Stimulated activated effector memory CD8-positive, alpha-beta T cell treated with anti-CD3 and anti-CD28 coated beads, Interleukin-12 subunit alpha, Interleukin-12 subunit beta, amount 100 ng/mL, for 72 hours (primary cell): ENCODE data around the gene CYP4F2.
A peak's percentile ranks its signal among the peaks of the same experiment; 100 is the strongest.
"Not testable (repeated sequence)": the region's sequence is repeated elsewhere in the genome, so short reads cannot be mapped to it uniquely, and the experiment has no call there.

ENCODE experiments used
- ATAC-seq: fragments of 150-1000 bp; cut with Tn5 transposase; 2 replicates; pipeline ENCODE4 v1.10.0; 2021
- DNase-seq, 2 donors: peaks; one replicate each; pipeline ENCODE4 v3.0.0; 2021 to 2022; ENCODE audit warnings: low spot score in 2 of 2
- H3K27ac Mint-ChIP-seq: one replicate; pipeline ENCODE4 v1.8.0; 2022; ENCODE audit warnings: mild to moderate bottlenecking, mixed read lengths
- H3K36me3 Mint-ChIP-seq: one replicate; pipeline ENCODE4 v1.8.0; 2022; ENCODE audit warnings: mild to moderate bottlenecking, mixed read lengths
- H3K4me1 Mint-ChIP-seq: one replicate; pipeline ENCODE4 v1.8.0; 2022; ENCODE audit warnings: mixed read lengths
- H3K4me3 Mint-ChIP-seq: one replicate; pipeline ENCODE4 v1.8.0; 2022; ENCODE audit warnings: mild to moderate bottlenecking, mixed read lengths
- H3K9me3 Mint-ChIP-seq: one replicate; pipeline ENCODE4 v1.8.0; 2022; ENCODE audit warnings: mixed read lengths

The CYP4F2 gene

GRCh38 chr19:15885919-15886318, 12.0 kb downstream of the CYP4F2 start:
- H3K9me3 Mint-ChIP-seq: no peaks in the 10 kb centered on the region
- H3K4me1 Mint-ChIP-seq: no peaks in the 10 kb centered on the region
- ATAC-seq (no peak), DNase-seq (no peak)
- no peak overlapping the region for H3K4me3 Mint-ChIP-seq
- no peaks in the 10 kb centered on the region for H3K36me3 Mint-ChIP-seq
- no peak overlapping the region for H3K27ac Mint-ChIP-seq

GRCh38 chr19:15885167-15885566, 12.7 kb downstream of the CYP4F2 start:
- H3K4me3 Mint-ChIP-seq: no peak overlapping the region
- no peak for DNase-seq
- H3K9me3 Mint-ChIP-seq: no peaks in the 10 kb centered on the region
- H3K4me1 Mint-ChIP-seq: no peaks in the 10 kb centered on the region
- ATAC-seq: no peak
- no peak overlapping the region for H3K27ac Mint-ChIP-seq
- no peaks in the 10 kb centered on the region for H3K36me3 Mint-ChIP-seq

GRCh38 chr19:15883329-15883728, 14.5 kb downstream of the CYP4F2 start:
- not testable (repeated sequence) for ATAC-seq, H3K9me3 Mint-ChIP-seq, H3K4me1 Mint-ChIP-seq, DNase-seq, H3K4me3 Mint-ChIP-seq, H3K27ac Mint-ChIP-seq, H3K36me3 Mint-ChIP-seq

- Mint-ChIP-seq H3K9me3 (no peaks in the 10 kb centered on the region), H3K4me3 (no peak overlapping the region), H3K27ac (no peak overlapping the region), H3K4me1 (peaks cover 7% of the 10 kb centered on the region), H3K36me3 (no peaks in the 10 kb centered on the region)
- DNase-seq: no peak
- ATAC-seq: no peak
Observed at GRCh38 chr19:15874821-15875474, 22.9 kb downstream of the CYP4F2 start.

- not testable (repeated sequence) for H3K4me3 Mint-ChIP-seq, H3K9me3 Mint-ChIP-seq, ATAC-seq, H3K27ac Mint-ChIP-seq, H3K36me3 Mint-ChIP-seq, DNase-seq
- H3K4me1 Mint-ChIP-seq: peaks cover 13% of the 10 kb centered on the region
Observed at GRCh38 chr19:15873771-15874170, 24.1 kb downstream of the CYP4F2 start.

- H3K4me3 Mint-ChIP-seq: peak overlapping the region; percentile 30
- no peaks in the 10 kb centered on the region for H3K9me3 Mint-ChIP-seq
- DNase-seq (no peak), ATAC-seq (peak; percentile 44)
- H3K4me1 Mint-ChIP-seq: peaks cover 13% of the 10 kb centered on the region
- H3K27ac Mint-ChIP-seq: no peak overlapping the region
- no peaks in the 10 kb centered on the region for H3K36me3 Mint-ChIP-seq
Observed at GRCh38 chr19:15871570-15871969, 26.3 kb downstream of the CYP4F2 start.

GRCh38 chr19:15869873-15870272, 28.0 kb downstream of the CYP4F2 start:
- DNase-seq (no peak), ATAC-seq (no peak)
- no peak overlapping the region for H3K4me3 Mint-ChIP-seq
- no peaks in the 10 kb centered on the region for H3K36me3 Mint-ChIP-seq
- H3K27ac Mint-ChIP-seq: no peak overlapping the region
- H3K4me1 Mint-ChIP-seq: peaks cover 13% of the 10 kb centered on the region
- H3K9me3 Mint-ChIP-seq: no peaks in the 10 kb centered on the region

- H3K4me3 Mint-ChIP-seq: no peak overlapping the region
- no peak overlapping the region for H3K27ac Mint-ChIP-seq
- ATAC-seq: peak; percentile 54
- peaks cover 13% of the 10 kb centered on the region for H3K4me1 Mint-ChIP-seq
- DNase-seq: peak in 1 of 2 donors; percentile 54
- H3K36me3 Mint-ChIP-seq: no peaks in the 10 kb centered on the region
- H3K9me3 Mint-ChIP-seq: no peaks in the 10 kb centered on the region
Observed at GRCh38 chr19:15869109-15869555, 28.7 kb downstream of the CYP4F2 start.

GRCh38 chr19:15866636-15867035, 31.2 kb downstream of the CYP4F2 start:
- Mint-ChIP-seq H3K36me3 (no peaks in the 10 kb centered on the region), H3K4me3 (no peak overlapping the region), H3K9me3 (no peaks in the 10 kb centered on the region), H3K27ac (no peak overlapping the region), H3K4me1 (peaks cover 12% of the 10 kb centered on the region)
- ATAC-seq (no peak), DNase-seq (no peak)

- Mint-ChIP-seq H3K36me3 (no peaks in the 10 kb centered on the region), H3K4me3 (no peak overlapping the region), H3K4me1 (peaks cover 12% of the 10 kb centered on the region), H3K9me3 (no peaks in the 10 kb centered on the region), H3K27ac (no peak overlapping the region)
- ATAC-seq: no peak
- DNase-seq: no peak
Observed at GRCh38 chr19:15864824-15865223, 33.0 kb downstream of the CYP4F2 start.

GRCh38 chr19:15863272-15863671, 34.6 kb downstream of the CYP4F2 start:
- Mint-ChIP-seq H3K36me3 (no peaks in the 10 kb centered on the region), H3K9me3 (no peaks in the 10 kb centered on the region), H3K4me1 (peaks cover 6% of the 10 kb centered on the region), H3K4me3 (no peak overlapping the region), H3K27ac (no peak overlapping the region)
- DNase-seq: no peak
- ATAC-seq: no peak

- H3K4me3 Mint-ChIP-seq: no peak overlapping the region
- H3K36me3 Mint-ChIP-seq: no peaks in the 10 kb centered on the region
- H3K9me3 Mint-ChIP-seq: no peaks in the 10 kb centered on the region
- peaks cover 6% of the 10 kb centered on the region for H3K4me1 Mint-ChIP-seq
- no peak overlapping the region for H3K27ac Mint-ChIP-seq
- no peak for ATAC-seq
- DNase-seq: no peak
Observed at GRCh38 chr19:15862444-15862843, 35.4 kb downstream of the CYP4F2 start.

- Mint-ChIP-seq H3K36me3 (no peaks in the 10 kb centered on the region), H3K9me3 (no peaks in the 10 kb centered on the region), H3K27ac (no peak overlapping the region), H3K4me1 (peaks cover 6% of the 10 kb centered on the region), H3K4me3 (no peak overlapping the region)
- no peak for ATAC-seq
- no peak for DNase-seq
Observed at GRCh38 chr19:15860522-15860921, 37.4 kb downstream of the CYP4F2 start.

GRCh38 chr19:15859187-15859586, 38.7 kb downstream of the CYP4F2 start:
- Mint-ChIP-seq H3K4me1 (peaks cover 6% of the 10 kb centered on the region), H3K27ac (no peak overlapping the region), H3K4me3 (no peak overlapping the region), H3K36me3 (no peaks in the 10 kb centered on the region), H3K9me3 (no peaks in the 10 kb centered on the region)
- ATAC-seq (no peak), DNase-seq (no peak)

- Mint-ChIP-seq H3K4me3 (no peak overlapping the region), H3K9me3 (no peaks in the 10 kb centered on the region), H3K27ac (no peak overlapping the region), H3K36me3 (no peaks in the 10 kb centered on the region), H3K4me1 (peaks cover 7% of the 10 kb centered on the region)
- ATAC-seq (no peak), DNase-seq (no peak)
Observed at GRCh38 chr19:15850385-15850784, 47.5 kb downstream of the CYP4F2 start.

GRCh38 chr19:15846923-15847322, 51.0 kb downstream of the CYP4F2 start:
- DNase-seq: no peak
- Mint-ChIP-seq H3K36me3 (no peaks in the 10 kb centered on the region), H3K4me1 (peaks cover 31% of the 10 kb centered on the region), H3K9me3 (no peaks in the 10 kb centered on the region), H3K27ac (no peak overlapping the region), H3K4me3 (no peak overlapping the region)
- ATAC-seq: no peak

GRCh38 chr19:15843894-15844222, 54.0 kb downstream of the CYP4F2 start:
- ATAC-seq, H3K4me3 Mint-ChIP-seq, H3K36me3 Mint-ChIP-seq, H3K9me3 Mint-ChIP-seq, DNase-seq: not testable (repeated sequence)
- peak overlapping the region; percentile 60 for H3K27ac Mint-ChIP-seq
- peaks cover 36% of the 10 kb centered on the region for H3K4me1 Mint-ChIP-seq
